Transverse colon (tissue), 3 donors: ENCODE measurements around the gene GBP1.

Source experiments
- POLR2A ChIP-seq: fragments of 450-650 bp; IDR thresholded peaks from one replicate; pipeline ENCODE4 v1.6.1; 2016; ENCODE audit warnings: antibody characterized with exemption, mild to moderate bottlenecking, moderate library complexity
- POLR2AphosphoS5 ChIP-seq, 3 donors: sonication (generic); formaldehyde crosslinking; IDR thresholded peaks; one replicate each; pipeline ENCODE4 v1.6.1; 2016; ENCODE audit warnings: antibody characterized with exemption in 3 of 3

GRCh38 chr1:89088572-89088971, 23.6 kb upstream of the GBP1 start:
- TF ChIP-seq POLR2A, result no peak
- no peak for TF ChIP-seq POLR2AphosphoS5 (IDR thresholded peaks at IDR 0.05)
